HG03108 (cell line): ENCODE data around the gene SLC34A1.

Source experiments
- ATAC-seq: cut with Tn5 transposase; IDR thresholded peaks from one replicate; pipeline ENCODE4 v1.9.1; 2021; ENCODE audit warnings: moderate library complexity; ENCODE audit not compliant: unreplicated experiment

Gene SLC34A1

GRCh38 chr5:177385720-177386119, 1.5 kb downstream of the SLC34A1 start:
- ATAC-seq = no peak

- no peak for ATAC-seq
Observed at GRCh38 chr5:177386542-177386941, 2.3 kb downstream of the SLC34A1 start.

- no peak for ATAC-seq
Observed at GRCh38 chr5:177387405-177387804, 3.2 kb downstream of the SLC34A1 start.

- ATAC-seq = no peak
Observed at GRCh38 chr5:177388521-177389052, 4.4 kb downstream of the SLC34A1 start.

GRCh38 chr5:177389241-177390169, 5.3 kb downstream of the SLC34A1 start:
- peak; percentile 55 for ATAC-seq

- peak; percentile 55 for ATAC-seq
Observed at GRCh38 chr5:177390363-177391300, 6.4 kb downstream of the SLC34A1 start.

GRCh38 chr5:177392765-177393164, 8.5 kb downstream of the SLC34A1 start:
- ATAC-seq = no peak

GRCh38 chr5:177393206-177393765, 9.1 kb downstream of the SLC34A1 start:
- ATAC-seq = no peak

- ATAC-seq = no peak
Observed at GRCh38 chr5:177393990-177394389, 9.8 kb downstream of the SLC34A1 start.

- no peak for ATAC-seq
Observed at GRCh38 chr5:177396078-177396477, 11.8 kb downstream of the SLC34A1 start.

- no peak for ATAC-seq
Observed at GRCh38 chr5:177396807-177397206, 12.6 kb downstream of the SLC34A1 start.

- no peak for ATAC-seq
Observed at GRCh38 chr5:177397875-177398390, 13.7 kb downstream of the SLC34A1 start.

GRCh38 chr5:177399997-177400868, 16.0 kb downstream of the SLC34A1 start, which contains the start of gene PFN3:
PFN3 (minus strand) TSS chr5:177400661; CDS start chr5:177400576, 85 bp downstream.
- ATAC-seq = no peak

- ATAC-seq = no peak
Observed at GRCh38 chr5:177402271-177403043, 18.2 kb downstream of the SLC34A1 start.

- ATAC-seq = peak; percentile 13
Observed at GRCh38 chr5:177403102-177403791, 19.0 kb downstream of the SLC34A1 start.

- ATAC-seq = peak; percentile 59
Observed at GRCh38 chr5:177403792-177404640, 19.8 kb downstream of the SLC34A1 start.

GRCh38 chr5:177404641-177405179, 20.5 kb downstream of the SLC34A1 start:
- ATAC-seq = no peak
